ENCODE results near the gene TAS1R1.

Gene TAS1R1

DNA sequence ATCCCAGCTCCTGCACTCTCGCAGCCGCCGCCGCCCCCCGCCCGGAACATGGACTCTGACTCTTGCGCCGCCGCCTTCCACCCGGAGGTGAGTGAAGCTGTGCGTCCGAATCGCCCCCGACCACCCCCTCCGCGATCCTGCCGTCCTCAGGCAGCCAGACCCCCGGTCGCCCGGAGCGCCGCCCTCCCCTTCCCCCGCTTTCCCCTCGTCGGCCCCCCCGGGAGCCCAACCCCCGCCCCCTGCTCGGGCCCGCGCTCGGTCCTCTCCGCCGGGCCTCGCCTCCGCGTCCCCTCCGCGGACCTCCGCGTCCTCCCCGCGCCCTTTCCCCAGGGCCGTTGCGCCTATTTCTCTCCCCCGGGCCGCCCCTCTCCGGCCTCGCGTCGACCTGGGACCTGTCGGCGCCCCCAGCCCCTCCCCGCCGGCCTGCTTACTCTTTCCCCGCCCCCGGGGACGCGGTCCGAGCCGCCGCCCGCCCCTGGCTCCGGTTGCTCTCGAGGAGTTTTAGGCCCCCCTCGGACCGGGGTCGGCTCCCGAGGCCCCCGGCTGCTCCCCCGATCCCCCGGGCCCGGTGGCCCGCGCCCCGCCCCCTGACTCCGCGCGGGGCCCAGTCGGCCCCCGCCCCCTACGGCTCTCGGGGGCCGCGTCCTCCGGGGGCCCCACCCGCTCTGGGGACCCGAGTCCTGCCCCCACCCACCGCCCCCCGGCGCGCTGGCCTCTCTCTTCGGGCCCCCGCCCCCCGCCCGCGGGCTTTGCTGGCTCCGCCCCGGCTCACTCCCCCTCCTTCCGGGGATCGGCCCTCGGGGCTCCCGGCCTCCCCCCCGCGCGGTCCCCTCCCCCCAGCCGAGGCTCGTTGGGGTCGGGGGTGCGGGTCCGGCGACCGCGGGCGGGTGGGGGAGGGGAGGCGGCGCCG, 59.2 kb downstream of the TAS1R1 start:
- DNase-seq: peak; percentile 41

GRCh38 chr1:6614929-6615785, 60.0 kb downstream of the TAS1R1 start:
- no peak for DNase-seq

- no peak for DNase-seq
Measured at GRCh38 chr1:6619045-6619444, 63.9 kb downstream of the TAS1R1 start.

- DNase-seq: no peak
Measured at GRCh38 chr1:6621429-6622391, 66.6 kb downstream of the TAS1R1 start.

- no peak for DNase-seq
Measured at GRCh38 chr1:6622396-6623152, 67.5 kb downstream of the TAS1R1 start.

DNA sequence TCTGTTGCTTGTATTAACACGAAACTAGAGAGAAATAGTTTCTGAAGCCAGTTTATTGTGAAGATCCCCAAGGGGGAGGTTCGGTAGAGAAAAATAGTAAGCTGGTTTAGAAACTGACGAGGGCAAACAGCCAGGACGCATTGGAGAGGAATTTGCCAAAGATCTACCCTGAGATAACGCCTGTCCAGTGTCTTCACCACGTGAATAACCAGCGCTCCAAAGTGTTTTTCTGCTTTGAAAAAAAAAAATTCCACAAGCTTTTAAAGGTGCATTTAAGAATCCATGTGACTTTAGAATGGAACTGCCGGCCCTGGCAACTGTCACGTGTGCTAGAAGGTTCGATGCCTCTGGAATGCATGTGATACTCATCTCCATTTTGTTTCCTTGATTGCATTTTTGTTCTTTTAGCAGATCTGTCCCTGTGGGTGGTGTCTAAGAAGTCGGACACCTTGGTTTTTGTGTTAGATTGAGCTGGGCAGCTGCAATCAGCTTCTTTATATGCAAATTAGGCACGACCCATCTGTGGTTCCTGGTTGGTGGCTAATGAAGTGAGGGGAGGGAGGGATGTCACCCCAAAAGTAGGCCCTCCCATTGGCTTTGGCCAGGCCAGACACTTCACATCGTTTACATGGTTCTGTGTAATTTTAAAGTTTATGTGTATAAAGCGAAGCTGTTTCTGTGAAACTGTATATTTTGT, 68.3 kb downstream of the TAS1R1 start:
- no peak for DNase-seq

DNA sequence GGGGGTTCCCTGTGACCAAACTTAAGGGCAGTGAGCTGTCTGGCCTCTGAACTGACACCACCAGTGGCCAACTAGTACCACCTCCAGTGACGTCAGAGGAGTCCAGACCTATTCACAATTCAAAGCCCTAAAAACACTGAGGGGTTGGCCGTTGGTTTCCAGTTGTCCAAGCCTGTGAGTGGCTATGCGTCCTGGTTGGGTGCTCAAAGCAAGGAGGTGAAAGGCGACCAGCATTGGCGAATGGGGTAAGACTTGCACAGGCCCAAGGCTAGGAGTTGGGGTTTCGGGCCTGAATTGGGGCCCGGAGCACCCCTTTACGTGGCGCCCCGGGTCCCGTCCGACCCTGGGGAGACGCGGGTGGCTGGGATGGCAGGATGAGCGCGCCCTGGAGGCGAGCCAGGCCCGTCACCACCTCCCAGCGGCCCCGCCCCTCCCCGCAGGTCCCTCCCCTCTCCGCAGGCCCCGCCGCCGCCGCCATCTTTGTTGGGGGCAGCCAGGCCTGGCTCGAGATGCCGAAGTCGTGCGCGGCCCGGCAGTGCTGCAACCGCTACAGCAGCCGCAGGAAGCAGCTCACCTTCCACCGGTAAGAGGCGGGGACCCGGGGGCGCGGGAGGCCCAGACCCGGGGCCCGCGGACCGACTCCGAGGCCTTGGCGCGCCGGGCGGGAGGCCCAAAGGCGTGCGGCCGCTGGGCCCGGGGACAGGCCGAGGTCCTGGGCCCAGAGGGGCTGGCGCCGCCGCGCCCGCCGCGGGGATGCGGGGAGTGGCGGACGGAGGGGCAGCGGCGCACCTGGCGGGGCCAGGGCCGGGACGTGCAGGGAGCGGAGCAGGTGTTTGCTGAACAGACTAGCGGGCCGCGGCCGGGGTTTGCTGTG, 69.8 kb downstream of the TAS1R1 start, which contains the start of gene THAP3:
TSS of gene THAP3 (plus strand) at position 159 of the 874 bp plus-strand sequence. CDS start at position 510, 351 bp downstream.
- DNase-seq: peak; percentile 88

GRCh38 chr1:6625584-6626149, 70.6 kb downstream of the TAS1R1 start:
- no peak for DNase-seq

- DNase-seq: no peak
Measured at GRCh38 chr1:6627031-6627430, 71.9 kb downstream of the TAS1R1 start.

DNA sequence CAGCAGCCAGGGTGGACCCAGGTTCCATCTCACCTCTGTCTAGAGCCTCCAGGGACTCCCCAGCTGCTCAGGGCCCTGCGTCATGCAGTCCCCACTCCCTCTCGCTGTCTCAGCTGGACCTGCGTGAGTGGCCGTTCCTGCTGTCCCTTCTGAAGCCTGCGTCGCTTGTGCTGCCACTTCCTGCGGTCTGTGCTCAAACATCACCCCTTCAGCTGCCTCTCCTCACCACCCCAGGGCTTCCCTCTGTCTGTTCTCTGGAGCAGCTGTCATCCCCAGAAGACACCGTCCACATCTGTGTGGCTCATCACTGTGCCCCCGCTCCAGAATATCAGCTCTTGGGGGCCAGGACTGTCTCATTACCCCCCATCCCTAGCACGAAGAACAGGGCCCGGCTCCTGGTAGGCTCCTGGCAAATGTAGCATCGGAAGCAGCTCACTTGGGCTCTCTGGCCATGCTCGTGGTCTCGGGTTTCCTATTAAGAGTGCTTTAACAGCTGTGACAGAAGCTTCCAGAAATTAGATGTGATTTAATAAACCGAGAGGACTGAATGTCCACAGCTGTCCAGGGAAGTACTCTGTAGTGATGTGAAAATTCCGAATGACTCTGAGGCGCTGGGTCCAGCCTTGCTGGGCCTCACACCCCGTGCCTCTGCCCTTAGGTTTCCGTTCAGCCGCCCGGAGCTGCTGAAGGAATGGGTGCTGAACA, 72.9 kb downstream of the TAS1R1 start:
- no peak for DNase-seq

GRCh38 chr1:6628971-6629479, 73.9 kb downstream of the TAS1R1 start:
- no peak for DNase-seq
